Gastroesophageal sphincter (tissue), 4 donors: ENCODE measurements around the gene AK3. TPM values are rescaled to one million over a fixed set of nuclear protein-coding genes. Genes with fewer than 3 reads are reported as not detected.
A peak's percentile ranks its signal among the peaks of the same experiment; 100 is the strongest.

ENCODE experiments used
- ATAC-seq: fragments of 150-250 bp; one replicate; pipeline ENCODE4 v1.9.1; 2016; ENCODE audit warnings: mild to moderate bottlenecking, moderate library complexity
- H3K27ac ChIP-seq, 4 donors: fragments of 200-600 bp; sonication (generic) in 3 of 4; 1 replicate in 3 of 4; 2 replicates in 1 of 4; pipeline ENCODE4 v1.5.1; 2016 to 2019
- H3K27me3 ChIP-seq: fragments of 200-600 bp; sonication (generic); one replicate; pipeline ENCODE4 v1.5.1; 2019
- H3K36me3 ChIP-seq, 2 donors: fragments of 200-600 bp; sonication (generic); one replicate each; pipeline ENCODE4 v1.5.1; 2019; ENCODE audit warnings: control low read depth in 1 of 2
- H3K4me1 ChIP-seq, 3 donors: fragments of 200-600 bp; sonication (generic); 1 replicate in 2 of 3; 2 replicates in 1 of 3; pipeline ENCODE4 v1.5.1; 2016 to 2019; ENCODE audit warnings: control low read depth in 2 of 3
- H3K4me3 ChIP-seq, 2 donors: fragments of 200-600 bp; sonication (generic); one replicate each; pipeline ENCODE4 v1.5.1; 2019; ENCODE audit warnings: mild to moderate bottlenecking in 1 of 2, moderate library complexity in 1 of 2
- H3K9me3 ChIP-seq, 3 donors: fragments of 200-600 bp; sonication (generic); one replicate each; pipeline ENCODE4 v1.5.1; 2017 to 2019; ENCODE audit warnings: control low read depth in 2 of 3
- CTCF ChIP-seq, 4 experiments: fragments of 200-600 bp in 2 of 4; fragments of 450-650 bp in 2 of 4; sonication (generic) in 1 of 4; IDR thresholded peaks; one replicate each; pipeline ENCODE4 v1.5.1; 2017 to 2019; ENCODE audit warnings: antibody characterized with exemption in 4 of 4, mild to moderate bottlenecking in 2 of 4, moderate library complexity in 2 of 4
- EP300 ChIP-seq: sonication (generic); formaldehyde crosslinking; IDR thresholded peaks from one replicate; pipeline ENCODE4 v1.6.1; 2017; ENCODE audit warnings: antibody characterized with exemption, mild to moderate bottlenecking
- POLR2A ChIP-seq, 2 donors: fragments of 450-650 bp; IDR thresholded peaks; one replicate each; pipeline ENCODE4 v1.6.1; 2017; ENCODE audit warnings: antibody characterized with exemption in 2 of 2, mild to moderate bottlenecking in 2 of 2, moderate library complexity in 1 of 2
- POLR2AphosphoS5 ChIP-seq: sonication (generic); formaldehyde crosslinking; IDR thresholded peaks from one replicate; pipeline ENCODE4 v1.6.1; 2017; ENCODE audit warnings: antibody characterized with exemption
- WGBS, 2 donors: methylation state at CpG; one replicate each; pipeline ENCODE4 v1.1.5; 2018; ENCODE audit warnings: low coverage in 1 of 2; 5-methylcytosine and 5-hydroxymethylcytosine counted together
- total RNA-seq, 4 donors: library from RNA; depleted of rRNA; stranded (reverse); fragments of >200 nt; gene quantifications; one replicate each; pipeline ENCODE4 v1.1.0, GENCODE V29; 2016

Gene AK3
- total RNA-seq, 4 donors from 2014 or later: 104 to 139 (median 119) TPM

- no peaks in the 10 kb centered on the region for H3K9me3 ChIP-seq
- no peaks in the 10 kb centered on the region for H3K4me1 ChIP-seq
- no peak for ATAC-seq
- no peak overlapping the region for H3K4me3 ChIP-seq
- H3K36me3 ChIP-seq: peaks cover 4 to 87% of the 10 kb centered on the region in 2 donors
- no peaks in the 10 kb centered on the region for H3K27me3 ChIP-seq
- no peak overlapping the region for H3K27ac ChIP-seq
- WGBS, 2 donors: 80 to 100% methylated on average over 1 to 2 of the region's 6 CpGs
- TF ChIP-seq CTCF (IDR thresholded peaks at IDR 0.05): no peak
- no peak for TF ChIP-seq EP300
- no peak for TF ChIP-seq POLR2AphosphoS5
- no peak for TF ChIP-seq POLR2A (IDR thresholded peaks at IDR 0.05)
Measured at GRCh38 chr9:4718911-4719310, 22.1 kb downstream of the AK3 start.

GRCh38 chr9:4717815-4718214 is 23.2 kb downstream of the AK3 start:
- H3K4me1 ChIP-seq: no peaks in the 10 kb centered on the region
- no peaks in the 10 kb centered on the region for H3K9me3 ChIP-seq
- H3K27me3 ChIP-seq: no peaks in the 10 kb centered on the region
- no peak for TF ChIP-seq EP300
- TF ChIP-seq CTCF (IDR thresholded peaks at IDR 0.05): no peak
- no peak for TF ChIP-seq POLR2A (IDR thresholded peaks at IDR 0.05)
- TF ChIP-seq POLR2AphosphoS5: no peak
- WGBS, 2 donors: 95 to 100% methylated on average over 3 of the region's 4 CpGs
- ATAC-seq: no peak
- peaks cover 4 to 92% of the 10 kb centered on the region in 2 donors for H3K36me3 ChIP-seq
- H3K27ac ChIP-seq: no peak overlapping the region
- no peak overlapping the region for H3K4me3 ChIP-seq

GRCh38 chr9:4716163-4716562 is 24.8 kb downstream of the AK3 start:
- no peaks in the 10 kb centered on the region for H3K27me3 ChIP-seq
- H3K27ac ChIP-seq: no peak overlapping the region
- no peak overlapping the region for H3K4me3 ChIP-seq
- peaks cover 4 to 88% of the 10 kb centered on the region in 2 donors for H3K36me3 ChIP-seq
- H3K9me3 ChIP-seq: no peaks in the 10 kb centered on the region
- 100% methylated on average over 1 of the region's 1 CpG for WGBS, 2 donors
- ATAC-seq: no peak
- TF ChIP-seq EP300: no peak
- no peak for TF ChIP-seq POLR2A (IDR thresholded peaks at IDR 0.05)
- no peak for TF ChIP-seq CTCF (IDR thresholded peaks at IDR 0.05)
- TF ChIP-seq POLR2AphosphoS5: no peak
- H3K4me1 ChIP-seq: no peaks in the 10 kb centered on the region

- H3K36me3 ChIP-seq: peaks cover 4 to 88% of the 10 kb centered on the region in 2 donors
- no peak for TF ChIP-seq EP300
- no peak for TF ChIP-seq CTCF (IDR thresholded peaks at IDR 0.05)
- TF ChIP-seq POLR2AphosphoS5: no peak
- TF ChIP-seq POLR2A (IDR thresholded peaks at IDR 0.05): no peak
- H3K27me3 ChIP-seq: no peaks in the 10 kb centered on the region
- WGBS, 2 donors: 83 to 84% methylated on average over 4 to 9 of the region's 9 CpGs
- no peaks in the 10 kb centered on the region for H3K9me3 ChIP-seq
- peaks cover 0 to 6% (median 0%) of the 10 kb centered on the region in 3 donors for H3K4me1 ChIP-seq
- H3K27ac ChIP-seq: no peak overlapping the region
- no peak overlapping the region for H3K4me3 ChIP-seq
- ATAC-seq: no peak
Measured at GRCh38 chr9:4714266-4715016, 26.6 kb downstream of the AK3 start.

DNA sequence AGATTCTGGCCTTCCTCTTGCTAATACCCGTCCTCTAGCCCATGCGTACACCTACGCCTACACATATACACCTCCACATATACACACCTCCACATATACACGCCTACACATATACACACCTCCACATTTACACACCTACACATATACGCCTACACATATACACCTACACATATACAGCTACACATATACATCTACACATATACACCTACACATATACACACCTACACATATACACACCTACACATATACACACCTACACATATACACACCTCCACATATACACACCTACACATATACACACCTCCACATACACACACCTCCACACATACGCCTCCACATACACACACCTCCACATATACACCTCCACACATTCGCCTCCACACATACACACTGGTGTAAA is 27.2 kb downstream of the AK3 start:
- H3K27me3 ChIP-seq: no peaks in the 10 kb centered on the region
- no peak overlapping the region for H3K4me3 ChIP-seq
- peaks cover 4 to 83% of the 10 kb centered on the region in 2 donors for H3K36me3 ChIP-seq

More for the DNA sequence above, 27.2 kb downstream of the AK3 start:
- Histone ChIP-seq H3K27ac (no peak overlapping the region), H3K4me1 (peaks cover 0 to 12% (median 0%) of the 10 kb centered on the region in 3 donors), H3K9me3 (no peaks in the 10 kb centered on the region)
- WGBS, 2 donors: 53 to 67% methylated on average over 5 to 7 of the region's 7 CpGs
- TF ChIP-seq POLR2AphosphoS5 (no peak), CTCF (IDR thresholded peaks at IDR 0.05) (no peak)
- peak; percentile 53 for ATAC-seq
